Measurements from ENCODE around the gene MPL.
"Not testable (repeated sequence)": the region's sequence is repeated elsewhere in the genome, so short reads cannot be mapped to it uniquely, and the experiment has no call there.

Gene MPL

DNA sequence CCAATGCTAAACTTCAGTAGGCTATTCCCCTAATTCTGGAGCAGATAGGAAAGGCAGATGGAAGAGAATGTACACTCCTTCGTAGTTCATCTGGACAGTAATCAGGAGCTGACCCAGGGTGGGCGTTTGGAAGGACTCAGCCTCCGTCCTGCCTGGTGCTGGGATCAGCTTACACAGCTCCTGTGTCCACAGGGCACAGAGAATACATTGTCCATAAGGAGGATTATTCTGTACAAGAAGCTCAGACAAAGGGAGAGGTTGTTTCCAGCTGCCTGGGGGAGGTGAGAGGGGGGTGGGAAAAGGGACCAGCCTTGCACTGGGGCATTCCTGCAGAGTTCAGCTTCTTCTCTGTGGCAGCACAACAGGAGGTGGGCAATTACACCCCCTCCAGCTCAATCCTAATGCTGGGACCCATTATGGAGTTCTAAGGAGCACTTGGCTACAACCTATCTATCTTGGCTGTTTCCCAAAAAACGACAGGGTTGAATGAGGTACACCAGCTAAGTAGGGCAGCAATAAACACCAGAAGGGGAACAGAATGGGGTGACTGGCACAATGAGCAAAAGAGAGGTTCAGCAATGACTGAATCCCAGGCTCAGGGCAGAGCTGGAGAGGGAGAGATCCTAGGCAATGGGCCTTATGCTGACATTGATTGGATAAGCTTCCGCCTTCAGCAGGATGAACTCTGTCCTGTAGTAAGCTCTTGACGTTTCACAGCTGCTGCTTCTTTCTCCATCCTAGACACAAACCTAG is 44.6 kb downstream of the MPL start:
- DNase-seq = no peak

DNA sequence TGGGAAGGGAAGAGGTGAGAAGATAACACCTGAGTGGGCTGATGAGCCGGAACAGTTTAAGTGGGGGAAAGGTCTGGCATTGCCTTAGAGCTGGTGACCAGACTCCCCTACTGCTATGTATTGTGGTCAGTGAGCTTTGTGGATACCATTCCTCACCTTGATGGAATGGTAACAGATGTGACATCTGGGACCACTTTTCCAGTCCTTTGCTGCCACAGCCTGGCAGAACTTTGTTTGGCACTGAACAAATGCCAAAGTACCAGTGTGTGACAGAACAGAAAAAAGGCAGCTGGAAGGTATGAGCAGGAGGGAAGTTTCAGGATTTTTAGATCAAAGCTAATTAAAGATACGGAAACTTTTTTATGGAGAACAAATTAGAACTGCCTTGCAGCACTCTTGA is 45.8 kb downstream of the MPL start:
- no peak for DNase-seq

DNA sequence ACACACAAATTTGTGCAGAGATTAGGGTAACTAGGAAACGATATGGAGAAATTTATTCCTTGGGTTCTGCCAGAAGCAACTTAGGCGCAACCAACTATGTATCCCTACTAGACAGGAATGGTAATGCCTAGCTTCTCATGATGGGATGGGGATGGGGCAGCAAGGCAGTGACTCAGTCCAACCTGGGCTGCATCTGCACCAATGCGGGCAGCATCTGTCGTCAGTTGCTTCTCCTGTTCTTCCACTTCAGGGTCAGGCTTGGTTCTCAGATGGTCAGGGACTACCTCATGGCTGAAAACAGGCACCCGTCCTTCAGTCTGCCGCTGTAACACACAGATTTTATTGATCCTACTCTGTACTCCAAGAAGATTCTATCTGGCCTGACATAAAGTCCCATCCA is 49.1 kb downstream of the MPL start:
- DNase-seq = no peak

DNA sequence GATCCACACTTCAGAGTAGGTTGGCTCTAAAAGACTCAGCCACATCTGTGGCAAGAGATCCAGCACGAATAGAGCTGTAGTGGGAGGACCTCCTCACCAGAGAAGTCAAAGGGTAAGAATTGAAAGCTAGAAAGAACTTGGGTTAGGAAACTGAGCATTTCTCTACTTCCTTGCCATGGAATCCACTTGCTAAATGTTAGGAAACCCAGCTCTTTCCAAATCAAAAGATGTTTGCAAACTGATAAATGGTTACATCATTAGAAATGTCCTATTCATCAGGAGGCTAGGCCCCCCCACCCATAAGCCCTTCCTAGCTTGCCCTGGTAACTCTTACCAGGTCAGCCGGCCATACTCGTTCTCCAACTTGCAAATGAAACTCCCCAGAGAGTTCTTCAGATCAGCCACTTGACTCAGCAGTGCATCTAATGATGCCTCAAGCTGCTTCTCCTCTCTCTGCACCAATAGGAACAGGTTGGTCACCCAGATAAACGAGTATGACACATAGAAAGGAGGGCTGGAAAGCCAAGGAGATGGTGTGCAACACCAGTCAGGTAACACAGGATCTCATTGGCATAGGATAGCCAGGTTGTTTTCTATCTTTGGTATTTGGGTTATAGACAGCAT is 50.5 kb downstream of the MPL start:
- DNase-seq = no peak

GRCh38 chr1:43388613-43389012 is 51.0 kb downstream of the MPL start:
- DNase-seq = no peak

- peak; percentile 94 for DNase-seq
Observed at GRCh38 chr1:43389326-43390313, 52.0 kb downstream of the MPL start, which contains the start of the genes MED8 and SZT2. MED8 (minus strand) TSS chr1:43389800; CDS start chr1:43389764, 36 bp downstream. SZT2 (plus strand) TSS chr1:43389899; CDS start chr1:43389969, 70 bp downstream.

DNA sequence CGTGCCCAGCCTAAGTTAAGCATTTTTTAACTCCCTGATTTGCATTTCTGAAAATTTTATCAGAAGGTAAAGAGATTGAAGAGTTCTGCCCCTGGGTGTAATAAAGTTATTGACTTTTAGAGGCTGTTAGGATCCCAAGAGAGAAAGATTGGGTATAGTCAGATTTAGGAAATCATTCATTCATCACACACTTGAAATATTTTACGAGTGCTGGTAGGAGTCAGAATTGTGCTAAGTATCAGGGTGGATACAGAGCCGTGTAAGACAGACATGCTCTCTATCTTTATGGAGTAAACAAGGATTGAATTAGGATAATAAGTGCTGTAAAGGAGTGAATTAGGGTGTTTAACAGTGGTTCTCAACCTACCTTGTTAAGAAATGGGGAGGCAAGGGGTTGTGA is 55.1 kb downstream of the MPL start:
- DNase-seq = no peak

DNA sequence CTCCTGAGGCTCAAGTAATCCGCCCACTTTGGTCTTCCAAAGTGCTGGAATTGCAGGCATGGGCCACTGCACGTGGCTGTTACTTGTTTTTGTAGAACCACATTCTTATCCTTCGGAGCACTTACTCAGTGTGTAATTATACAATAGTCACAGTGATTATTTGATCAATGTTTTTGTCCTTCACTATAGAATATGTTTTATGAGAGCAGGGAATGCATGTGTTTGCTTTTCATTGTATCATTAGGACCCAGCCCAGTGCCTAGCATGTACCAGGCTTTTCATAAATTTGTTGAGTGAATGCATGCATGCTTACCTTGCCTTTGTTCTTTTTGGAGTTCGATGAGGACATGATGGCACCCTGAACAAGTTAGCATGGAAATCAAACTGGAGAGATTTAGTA is 57.9 kb downstream of the MPL start:
- no peak for DNase-seq

GRCh38 chr1:43396059-43396458 is 58.4 kb downstream of the MPL start:
- DNase-seq = no peak

DNA sequence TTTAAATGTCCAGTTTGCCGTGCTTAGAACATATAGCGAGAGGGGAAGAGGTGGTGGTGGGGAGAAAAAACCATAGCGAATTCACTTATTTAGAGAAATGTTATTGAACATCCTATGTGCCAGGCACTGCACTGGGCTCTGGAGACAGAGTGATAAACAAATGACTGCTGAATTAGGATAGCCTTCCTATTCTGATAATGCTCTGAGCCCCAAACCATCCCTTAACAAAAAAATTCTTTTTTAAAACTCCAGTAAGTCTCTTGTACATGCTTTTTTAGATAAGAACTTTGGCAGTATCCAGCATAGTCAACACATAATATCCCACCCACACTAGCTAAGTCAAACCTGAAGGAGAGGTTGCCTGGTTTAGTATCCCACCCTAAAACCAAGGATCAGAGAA is 60.6 kb downstream of the MPL start:
- no peak for DNase-seq

DNA sequence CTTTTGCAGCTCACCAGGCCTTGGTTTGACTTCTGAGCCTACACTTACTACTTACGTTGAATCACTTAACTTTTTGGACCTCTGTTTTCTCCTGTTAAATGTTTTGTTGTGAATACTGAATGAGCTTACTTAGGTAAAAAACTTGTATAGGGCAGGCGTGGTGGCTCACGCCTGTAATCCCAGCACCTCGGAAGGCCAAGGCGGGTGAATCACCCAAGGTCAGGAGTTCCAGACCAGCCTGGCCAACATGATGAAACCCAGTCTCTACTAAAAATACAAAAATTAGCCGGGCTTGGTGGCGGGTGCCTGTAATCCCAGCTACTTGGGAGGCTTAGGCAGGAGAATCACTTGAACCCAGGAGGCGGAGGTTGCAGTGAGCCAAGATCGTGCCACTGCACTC is 62.8 kb downstream of the MPL start:
- not testable (repeated sequence) for DNase-seq

GRCh38 chr1:43402089-43402865 is 64.7 kb downstream of the MPL start:
- no peak for DNase-seq

Measured in CD4-positive, alpha-beta T cell treated with Interleukin-12 subunit alpha and Interleukin-12 subunit beta, for 1 hour (primary cell).